ENCODE results near the gene PIGU. TPM values are rescaled to one million over a fixed set of nuclear protein-coding genes. Genes with fewer than 3 reads are reported as not detected.

The PIGU gene
- total and polyA plus RNA-seq, 2 of the 13 experiments (the other 11 are each of a cell fraction or from before 2014, with no cell fraction given), result 45.5 to 231 TPM

GRCh38 chr20:34621383-34622367 is 55.2 kb downstream of the PIGU start (continued):
- TF ChIP-seq, protein P1, sequence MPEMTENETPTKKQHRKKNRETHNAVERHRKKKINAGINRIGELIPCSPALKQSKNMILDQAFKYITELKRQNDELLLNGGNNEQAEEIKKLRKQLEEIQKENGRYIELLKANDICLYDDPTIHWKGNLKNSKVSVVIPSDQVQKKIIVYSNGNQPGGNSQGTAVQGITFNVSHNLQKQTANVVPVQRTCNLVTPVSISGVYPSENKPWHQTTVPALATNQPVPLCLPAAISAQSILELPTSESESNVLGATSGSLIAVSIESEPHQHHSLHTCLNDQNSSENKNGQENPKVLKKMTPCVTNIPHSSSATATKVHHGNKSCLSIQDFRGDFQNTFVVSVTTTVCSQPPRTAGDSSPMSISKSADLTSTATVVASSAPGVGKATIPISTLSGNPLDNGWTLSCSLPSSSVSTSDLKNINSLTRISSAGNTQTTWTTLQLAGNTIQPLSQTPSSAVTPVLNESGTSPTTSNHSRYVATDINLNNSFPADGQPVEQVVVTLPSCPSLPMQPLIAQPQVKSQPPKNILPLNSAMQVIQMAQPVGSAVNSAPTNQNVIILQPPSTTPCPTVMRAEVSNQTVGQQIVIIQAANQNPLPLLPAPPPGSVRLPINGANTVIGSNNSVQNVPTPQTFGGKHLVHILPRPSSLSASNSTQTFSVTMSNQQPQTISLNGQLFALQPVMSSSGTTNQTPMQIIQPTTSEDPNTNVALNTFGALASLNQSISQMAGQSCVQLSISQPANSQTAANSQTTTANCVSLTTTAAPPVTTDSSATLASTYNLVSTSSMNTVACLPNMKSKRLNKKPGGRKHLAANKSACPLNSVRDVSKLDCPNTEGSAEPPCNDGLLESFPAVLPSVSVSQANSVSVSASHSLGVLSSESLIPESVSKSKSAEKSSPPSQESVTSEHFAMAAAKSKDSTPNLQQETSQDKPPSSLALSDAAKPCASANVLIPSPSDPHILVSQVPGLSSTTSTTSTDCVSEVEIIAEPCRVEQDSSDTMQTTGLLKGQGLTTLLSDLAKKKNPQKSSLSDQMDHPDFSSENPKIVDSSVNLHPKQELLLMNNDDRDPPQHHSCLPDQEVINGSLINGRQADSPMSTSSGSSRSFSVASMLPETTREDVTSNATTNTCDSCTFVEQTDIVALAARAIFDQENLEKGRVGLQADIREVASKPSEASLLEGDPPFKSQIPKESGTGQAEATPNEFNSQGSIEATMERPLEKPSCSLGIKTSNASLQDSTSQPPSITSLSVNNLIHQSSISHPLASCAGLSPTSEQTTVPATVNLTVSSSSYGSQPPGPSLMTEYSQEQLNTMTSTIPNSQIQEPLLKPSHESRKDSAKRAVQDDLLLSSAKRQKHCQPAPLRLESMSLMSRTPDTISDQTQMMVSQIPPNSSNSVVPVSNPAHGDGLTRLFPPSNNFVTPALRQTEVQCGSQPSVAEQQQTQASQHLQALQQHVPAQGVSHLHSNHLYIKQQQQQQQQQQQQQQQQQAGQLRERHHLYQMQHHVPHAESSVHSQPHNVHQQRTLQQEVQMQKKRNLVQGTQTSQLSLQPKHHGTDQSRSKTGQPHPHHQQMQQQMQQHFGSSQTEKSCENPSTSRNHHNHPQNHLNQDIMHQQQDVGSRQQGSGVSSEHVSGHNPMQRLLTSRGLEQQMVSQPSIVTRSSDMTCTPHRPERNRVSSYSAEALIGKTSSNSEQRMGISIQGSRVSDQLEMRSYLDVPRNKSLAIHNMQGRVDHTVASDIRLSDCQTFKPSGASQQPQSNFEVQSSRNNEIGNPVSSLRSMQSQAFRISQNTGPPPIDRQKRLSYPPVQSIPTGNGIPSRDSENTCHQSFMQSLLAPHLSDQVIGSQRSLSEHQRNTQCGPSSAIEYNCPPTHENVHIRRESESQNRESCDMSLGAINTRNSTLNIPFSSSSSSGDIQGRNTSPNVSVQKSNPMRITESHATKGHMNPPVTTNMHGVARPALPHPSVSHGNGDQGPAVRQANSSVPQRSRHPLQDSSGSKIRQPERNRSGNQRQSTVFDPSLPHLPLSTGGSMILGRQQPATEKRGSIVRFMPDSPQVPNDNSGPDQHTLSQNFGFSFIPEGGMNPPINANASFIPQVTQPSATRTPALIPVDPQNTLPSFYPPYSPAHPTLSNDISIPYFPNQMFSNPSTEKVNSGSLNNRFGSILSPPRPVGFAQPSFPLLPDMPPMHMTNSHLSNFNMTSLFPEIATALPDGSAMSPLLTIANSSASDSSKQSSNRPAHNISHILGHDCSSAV (CRISPR knock-in tag; IDR thresholded peaks at IDR 0.05; ENCODE audit: borderline replicate concordance), result peak; percentile 19; the same call in 1 of the 2 replicates
- TF ChIP-seq ZNF879 (CRISPR knock-in tag; IDR thresholded peaks at IDR 0.05), result 0 out of 2 replicates have a peak, but pooled peaks have one; percentile 35
- TF ChIP-seq ZNF703 (CRISPR knock-in tag; IDR thresholded peaks at IDR 0.05; ENCODE audit: borderline replicate concordance), result no peak
- TF ChIP-seq RFXANK (CRISPR knock-in tag; IDR thresholded peaks at IDR 0.05), result no peak
- no peak for TF ChIP-seq TOE1 (CRISPR knock-in tag; IDR thresholded peaks at IDR 0.05)
- peak; percentile 75 for TF ChIP-seq ZBTB33 (CRISPR knock-in tag; IDR thresholded peaks at IDR 0.05)
- TF ChIP-seq ZNF652 (CRISPR knock-in tag; IDR thresholded peaks at IDR 0.05; ENCODE audit: borderline replicate concordance, low read depth), result peak; percentile 59; the same call in 1 of the 2 replicates
- peak; percentile 22; a peak in 1 of 4 replicates for TF ChIP-seq POLR2A (IDR thresholded peaks at IDR 0.05; ENCODE audit: insufficient read depth in 1 of 2, low read depth in 2 of 2, low read length in 2 of 2)
- peak; percentile 52; the same call in 1 of the 2 replicates for TF ChIP-seq ZNF362 (CRISPR knock-in tag; IDR thresholded peaks at IDR 0.05; ENCODE audit: borderline replicate concordance)
- TF ChIP-seq MTF2 (CRISPR knock-in tag; IDR thresholded peaks at IDR 0.05; ENCODE audit: borderline replicate concordance), result peak; percentile 71
- no peak for TF ChIP-seq SIN3A (IDR thresholded peaks at IDR 0.05; ENCODE audit: borderline replicate concordance, low read depth, low read length)
- TF ChIP-seq RXRB (CRISPR knock-in tag; IDR thresholded peaks at IDR 0.05; ENCODE audit: borderline replicate concordance), result peak; percentile 97
- peak; percentile 96; the same call in 1 of the 2 replicates for TF ChIP-seq BRCA1 (CRISPR knock-in tag; IDR thresholded peaks at IDR 0.05)
- peak; percentile 78; the same call in 1 of the 2 replicates for TF ChIP-seq THAP11 (CRISPR knock-in tag; IDR thresholded peaks at IDR 0.05)
- peak; percentile 98 for TF ChIP-seq MED1 (CRISPR knock-in tag; IDR thresholded peaks at IDR 0.05)
- peak; percentile 93 for TF ChIP-seq POGZ (CRISPR knock-in tag; IDR thresholded peaks at IDR 0.05)
- no peak for TF ChIP-seq NFE2L2 (IDR thresholded peaks at IDR 0.05; ENCODE audit: low read length)
- no peak for TF ChIP-seq RNF2 (conservative IDR thresholded peaks at IDR 0.05; ENCODE audit: low read depth)
- no peak for TF ChIP-seq ZFP36 (IDR thresholded peaks at IDR 0.05; ENCODE audit: borderline replicate concordance, low read depth, low read length, partially characterized antibody)
